Panc1 (cell line): ENCODE data around the gene PIK3R5.

ENCODE experiments used
- CTCF ChIP-seq: fragments of 450-650 bp; IDR thresholded peaks from 2 replicates; pipeline ENCODE4 v1.5.1; 2017; ENCODE audit warnings: mild to moderate bottlenecking
- POLR2AphosphoS5 ChIP-seq: IDR thresholded peaks from 2 replicates; pipeline ENCODE4 v1.6.1; 2012; ENCODE audit warnings: mild to moderate bottlenecking, low read depth, low read length, moderate library complexity
- REST ChIP-seq, 2 experiments: IDR thresholded peaks; 2 replicates each; pipeline ENCODE4 v1.6.1; 2011 to 2012; ENCODE audit warnings: low read depth in 2 of 2, control low read depth in 1 of 2, low read length in 1 of 2, mild to moderate bottlenecking in 1 of 2, moderate library complexity in 1 of 2; ENCODE audit not compliant: insufficient read depth in 1 of 2
- SIN3A ChIP-seq: IDR thresholded peaks from 2 replicates; pipeline ENCODE4 v1.6.1; 2012; ENCODE audit warnings: low read depth, mild to moderate bottlenecking, low read length, moderate library complexity, borderline replicate concordance; ENCODE audit not compliant: insufficient read depth

GRCh38 chr17:8893059-8893458 is 72.4 kb downstream of the PIK3R5 start:
- TF ChIP-seq REST (IDR thresholded peaks at IDR 0.05; ENCODE audit: insufficient read depth in 1 of 2, low read depth in 2 of 2, low read length in 1 of 2) (no peak), CTCF (no peak), POLR2AphosphoS5 (no peak), SIN3A (no peak)
